GM12864 (cell line): ENCODE results near the gene ZNF766.
"Not testable (repeated sequence)": the region's sequence is repeated elsewhere in the genome, so short reads cannot be mapped to it uniquely, and the experiment has no call there.

Experiments used
- DNase-seq: peaks from one replicate; pipeline ENCODE4 v3.0.0-alpha.2; 2011; ENCODE audit warnings: low read depth
- H3K4me3 ChIP-seq: 2 replicates; pipeline ENCODE4 v1.5.1; 2011; ENCODE audit warnings: mild to moderate bottlenecking, low read depth, low read length, control low read depth
- TF ChIP-seq, protein P1 (sequence below): IDR thresholded peaks from 2 replicates; pipeline ENCODE4 v1.5.1; 2011; ENCODE audit warnings: low read depth, mild to moderate bottlenecking, moderate library complexity, low read length, control low read depth, inconsistent platforms; ENCODE audit errors: missing control alignments

Gene ZNF766

DNA sequence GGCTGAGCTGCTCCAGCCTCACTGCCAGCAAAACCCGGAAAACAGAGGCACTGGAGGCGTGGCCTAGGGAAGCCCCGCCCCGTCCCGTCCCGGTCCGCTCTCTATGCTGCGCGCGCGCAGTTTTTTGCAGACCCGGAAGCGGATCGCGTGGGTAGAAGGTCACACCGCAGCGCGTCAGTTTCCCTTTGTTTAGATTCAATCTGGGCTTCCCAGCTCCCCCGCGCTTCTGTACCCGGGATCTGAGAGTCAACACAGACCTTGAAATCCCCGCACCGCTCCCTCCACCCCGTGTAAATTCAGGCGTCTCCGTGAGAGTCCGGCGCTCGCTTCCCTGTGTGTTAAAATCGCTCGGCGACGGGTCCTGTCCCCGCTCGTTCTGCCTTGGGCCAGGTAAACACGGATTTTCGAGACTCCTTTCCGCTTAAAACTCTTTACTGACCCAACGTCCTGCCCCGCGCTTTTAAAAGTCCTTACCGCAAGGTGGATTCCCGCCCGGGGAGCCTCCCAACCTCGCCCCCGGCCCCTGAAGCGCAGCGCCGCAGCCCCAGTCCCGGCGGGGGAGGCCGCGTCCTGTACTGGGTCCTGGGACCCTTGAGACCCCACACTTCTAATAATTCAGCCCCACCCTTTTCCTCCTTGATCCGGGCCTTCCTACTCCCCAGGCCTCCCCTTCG, 66.9 kb downstream of the ZNF766 start, which contains the start of gene ZNF610:
Gene ZNF610, plus strand, starts transcription at position 127 of the 674 bp plus-strand sequence. CDS start 12,930 bp downstream, outside the sequence.
- H3K4me3 ChIP-seq, result peak within 1 kb of the TSS; percentile 63
- DNase-seq, result peak; percentile 41
- TF ChIP-seq, protein P1, sequence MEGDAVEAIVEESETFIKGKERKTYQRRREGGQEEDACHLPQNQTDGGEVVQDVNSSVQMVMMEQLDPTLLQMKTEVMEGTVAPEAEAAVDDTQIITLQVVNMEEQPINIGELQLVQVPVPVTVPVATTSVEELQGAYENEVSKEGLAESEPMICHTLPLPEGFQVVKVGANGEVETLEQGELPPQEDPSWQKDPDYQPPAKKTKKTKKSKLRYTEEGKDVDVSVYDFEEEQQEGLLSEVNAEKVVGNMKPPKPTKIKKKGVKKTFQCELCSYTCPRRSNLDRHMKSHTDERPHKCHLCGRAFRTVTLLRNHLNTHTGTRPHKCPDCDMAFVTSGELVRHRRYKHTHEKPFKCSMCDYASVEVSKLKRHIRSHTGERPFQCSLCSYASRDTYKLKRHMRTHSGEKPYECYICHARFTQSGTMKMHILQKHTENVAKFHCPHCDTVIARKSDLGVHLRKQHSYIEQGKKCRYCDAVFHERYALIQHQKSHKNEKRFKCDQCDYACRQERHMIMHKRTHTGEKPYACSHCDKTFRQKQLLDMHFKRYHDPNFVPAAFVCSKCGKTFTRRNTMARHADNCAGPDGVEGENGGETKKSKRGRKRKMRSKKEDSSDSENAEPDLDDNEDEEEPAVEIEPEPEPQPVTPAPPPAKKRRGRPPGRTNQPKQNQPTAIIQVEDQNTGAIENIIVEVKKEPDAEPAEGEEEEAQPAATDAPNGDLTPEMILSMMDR, result no peak

DNA sequence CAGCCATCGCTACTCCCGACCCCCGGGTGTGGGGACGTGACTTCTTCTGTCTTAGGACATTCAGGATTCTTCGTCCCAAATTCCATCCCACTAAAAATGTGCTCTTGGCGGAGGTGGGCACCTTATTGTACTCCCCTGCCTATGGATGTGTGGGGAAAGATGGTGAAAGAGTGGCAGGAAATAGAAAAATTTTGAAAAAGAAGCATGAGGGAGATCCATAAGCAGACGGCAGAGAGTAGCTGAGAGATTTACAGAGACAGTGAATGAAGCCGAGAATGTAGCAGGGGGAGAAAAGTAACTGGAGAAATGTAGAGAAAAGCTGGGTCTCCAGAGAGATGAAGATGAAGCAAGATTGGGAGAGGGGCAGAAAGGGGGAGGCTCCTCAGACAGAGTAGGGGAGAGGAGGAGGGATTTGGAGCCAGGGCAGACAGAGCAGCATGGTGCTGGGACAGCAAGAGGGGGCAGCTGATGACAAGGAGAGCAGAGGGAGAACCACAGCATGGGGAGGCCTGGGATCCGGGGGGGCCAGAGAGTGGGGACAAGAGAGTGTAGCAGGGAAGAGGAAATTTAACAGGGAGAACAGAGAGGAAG, 67.5 kb downstream of the ZNF766 start:
- H3K4me3 ChIP-seq, result peak overlapping the region; percentile 63
- TF ChIP-seq, protein P1, result no peak
- DNase-seq, result no peak

DNA sequence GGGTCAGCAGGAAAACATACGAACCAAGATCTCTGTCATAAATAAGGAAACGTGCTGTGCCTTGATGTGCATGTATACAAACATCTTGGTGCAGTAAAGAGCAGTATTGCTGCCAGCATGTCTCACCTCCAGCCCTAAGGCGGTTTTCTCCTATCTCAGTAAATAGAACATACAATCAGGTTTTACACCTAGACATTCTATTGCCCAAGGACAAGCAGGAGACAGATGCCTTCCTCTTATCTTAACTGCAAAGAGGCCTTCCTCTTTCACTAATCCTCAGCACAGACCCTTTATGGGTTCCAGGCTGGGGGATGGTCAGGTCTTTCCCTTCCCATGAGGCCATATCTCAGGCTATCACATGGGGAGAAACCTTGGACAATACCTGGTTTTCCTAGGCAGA, 69.6 kb downstream of the ZNF766 start:
- not testable (repeated sequence) for H3K4me3 ChIP-seq, DNase-seq

DNA sequence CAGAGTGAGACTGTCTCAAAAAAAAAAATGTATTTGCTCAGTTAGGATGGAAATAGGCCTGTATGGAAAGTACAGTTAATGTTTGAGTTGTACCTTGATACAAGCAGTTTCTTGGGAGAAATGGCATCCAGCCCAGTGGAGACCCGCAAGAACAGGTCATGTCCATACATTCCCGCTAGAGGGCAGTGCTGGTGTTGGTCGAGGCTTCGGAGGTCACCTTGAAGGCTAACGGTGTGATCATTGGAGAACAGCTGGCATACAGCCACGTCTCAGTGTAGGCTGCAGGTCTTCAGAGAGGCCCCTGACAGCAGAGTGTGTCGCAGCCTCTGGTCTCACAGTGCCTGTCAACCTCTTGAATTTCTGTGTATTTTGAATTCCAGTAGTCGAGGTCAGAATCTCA, 74.2 kb downstream of the ZNF766 start:
- H3K4me3 ChIP-seq, result no peak overlapping the region
- TF ChIP-seq, protein P1, result peak; percentile 58
- DNase-seq, result peak; percentile 19

DNA sequence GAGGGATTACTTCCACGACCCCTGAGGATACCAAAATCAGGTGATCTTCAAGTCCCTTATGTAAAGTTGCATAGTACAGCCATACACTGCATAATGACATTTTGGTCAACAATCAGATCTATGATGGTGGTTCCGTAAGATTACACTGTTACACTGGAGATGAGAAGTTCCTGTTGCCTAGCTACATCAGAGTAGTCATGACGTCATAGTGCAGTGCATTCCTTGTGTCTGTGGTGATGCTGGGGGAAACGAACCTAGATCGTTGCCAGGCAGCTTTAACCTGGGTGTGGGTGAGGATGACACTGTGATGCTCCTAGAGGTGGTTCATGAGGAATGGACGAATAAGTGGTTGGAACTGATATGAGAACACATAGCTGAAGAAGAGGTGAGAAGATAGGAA, 75.8 kb downstream of the ZNF766 start:
- DNase-seq, result no peak
- TF ChIP-seq, protein P1, result no peak
- no peak overlapping the region for H3K4me3 ChIP-seq
